GM10266 (cell line): ENCODE results near the gene ARHGEF6.

ENCODE experiments used
- DNase-seq: peaks from one replicate; pipeline ENCODE4 v3.0.0; 2012; ENCODE audit errors: extremely low spot score
- CTCF ChIP-seq: IDR thresholded peaks from 2 replicates; pipeline ENCODE4 v1.5.1; 2012; ENCODE audit warnings: mild to moderate bottlenecking, low read depth; ENCODE audit not compliant: control insufficient read depth, insufficient read depth; ENCODE audit errors: missing control alignments

ARHGEF6 gene

DNA sequence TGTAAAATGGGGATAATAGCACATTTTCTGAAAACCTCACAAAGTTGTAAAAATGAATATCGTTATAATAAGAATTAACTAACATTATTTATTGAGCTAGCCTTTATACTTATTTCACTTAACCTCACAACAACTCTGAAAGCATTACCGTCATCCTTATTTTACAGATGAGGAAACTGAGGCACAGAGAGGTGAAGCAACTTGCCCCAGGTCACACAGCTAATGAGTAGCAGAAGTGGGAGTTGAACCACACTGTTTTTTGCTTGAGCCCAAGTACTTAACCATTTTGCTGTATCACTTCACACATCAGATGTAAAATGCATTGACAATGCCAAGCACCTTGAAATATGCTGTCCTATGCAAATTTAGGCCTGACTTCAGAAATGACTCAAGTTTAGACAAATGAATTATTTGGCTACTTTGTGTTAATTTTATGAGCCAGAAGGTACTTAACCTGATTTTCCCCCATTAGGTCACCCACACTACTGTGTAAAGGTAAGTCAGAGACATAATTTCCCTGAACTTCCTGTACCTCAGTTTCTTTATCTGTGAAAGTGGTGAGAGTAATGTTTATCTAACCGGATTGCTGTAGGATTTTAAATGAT lies 109.6 kb downstream of the ARHGEF6 start:
- DNase-seq = no peak
- TF ChIP-seq CTCF = no peak

DNA sequence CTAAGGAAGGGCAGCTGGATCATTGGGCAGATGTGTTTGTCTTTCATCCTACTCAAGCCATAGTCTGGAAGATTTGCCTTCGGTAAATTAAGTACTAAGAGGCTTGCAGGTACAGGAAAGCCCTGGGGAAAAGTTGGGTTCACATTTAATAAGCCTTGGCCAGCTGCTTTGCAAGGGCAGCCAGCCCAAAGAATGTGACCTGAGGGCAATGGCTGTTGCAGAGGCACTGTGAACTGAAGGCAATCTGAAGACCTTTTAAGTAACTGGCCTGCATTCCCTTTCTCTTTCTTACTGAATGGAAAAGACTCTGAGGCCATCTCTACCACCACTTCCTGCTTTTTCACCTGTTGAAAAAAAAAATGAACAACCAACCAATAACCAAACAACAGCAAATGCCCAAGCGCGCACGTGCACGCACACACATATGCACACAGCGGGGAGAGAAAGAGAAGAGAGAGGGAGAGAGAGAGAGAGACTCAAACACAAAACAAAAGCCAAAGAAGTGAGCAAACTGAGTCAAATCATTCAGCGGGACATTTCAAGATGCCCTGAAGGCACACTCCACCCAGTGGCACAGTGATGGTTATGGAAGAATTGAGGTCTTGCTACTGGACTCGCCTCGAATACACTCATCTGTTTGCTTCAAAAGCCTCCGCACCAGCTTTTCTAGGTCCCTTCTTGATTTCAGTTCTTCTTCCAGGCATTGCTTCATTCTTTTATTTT lies 113.1 kb downstream of the ARHGEF6 start:
- DNase-seq = no peak
- TF ChIP-seq CTCF = no peak

DNA sequence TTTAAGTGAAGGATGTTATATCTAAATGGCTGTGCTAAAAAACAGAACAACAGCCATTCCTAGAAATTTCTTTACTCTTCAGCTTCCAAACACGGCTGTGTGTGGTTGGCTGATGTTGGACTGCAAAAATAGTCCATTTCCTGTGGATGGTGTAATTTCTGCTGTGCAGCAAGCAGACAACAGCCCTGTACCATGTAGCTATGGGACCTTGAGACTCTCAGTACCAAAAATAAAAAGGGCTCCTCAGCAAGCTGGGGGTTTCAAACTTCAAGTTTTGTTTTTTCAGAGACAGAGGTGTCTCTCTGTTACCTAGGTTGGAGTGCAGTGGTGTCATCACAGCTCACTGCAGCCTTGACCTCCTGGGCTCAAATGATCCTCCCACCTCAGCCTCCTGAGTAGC lies 114.6 kb downstream of the ARHGEF6 start:
- no peak for TF ChIP-seq CTCF
- no peak for DNase-seq

DNA sequence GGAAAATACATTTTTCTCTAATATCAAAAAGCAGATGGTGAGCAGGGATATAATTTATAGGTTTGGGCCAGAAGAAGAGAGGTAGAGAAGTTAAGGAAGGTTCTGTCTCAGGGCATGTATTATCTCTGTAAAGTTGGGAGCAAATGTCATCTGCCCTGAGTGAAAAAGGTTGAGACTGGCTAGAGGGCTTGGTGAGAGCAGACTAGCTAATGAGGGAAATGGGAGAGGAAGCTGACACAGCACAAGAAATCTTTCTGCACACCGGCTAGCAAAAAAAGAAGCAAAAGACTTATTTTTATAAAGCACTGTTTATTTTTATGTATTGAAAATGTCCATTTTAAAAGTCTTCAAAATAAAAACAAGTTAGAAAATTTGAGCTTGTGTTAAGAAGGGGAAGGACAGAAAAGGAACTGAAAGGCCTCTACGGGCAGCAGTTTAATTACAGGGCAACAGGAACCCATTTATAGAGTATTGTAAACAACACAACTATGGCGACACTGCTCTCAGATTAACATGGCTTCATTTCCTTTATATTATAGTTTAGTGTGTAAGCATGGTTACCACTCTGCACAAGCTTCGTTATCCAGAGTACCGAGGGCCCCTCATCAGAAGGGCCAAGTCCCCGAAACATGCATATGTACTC lies 115.4 kb downstream of the ARHGEF6 start:
- DNase-seq = no peak

DNA sequence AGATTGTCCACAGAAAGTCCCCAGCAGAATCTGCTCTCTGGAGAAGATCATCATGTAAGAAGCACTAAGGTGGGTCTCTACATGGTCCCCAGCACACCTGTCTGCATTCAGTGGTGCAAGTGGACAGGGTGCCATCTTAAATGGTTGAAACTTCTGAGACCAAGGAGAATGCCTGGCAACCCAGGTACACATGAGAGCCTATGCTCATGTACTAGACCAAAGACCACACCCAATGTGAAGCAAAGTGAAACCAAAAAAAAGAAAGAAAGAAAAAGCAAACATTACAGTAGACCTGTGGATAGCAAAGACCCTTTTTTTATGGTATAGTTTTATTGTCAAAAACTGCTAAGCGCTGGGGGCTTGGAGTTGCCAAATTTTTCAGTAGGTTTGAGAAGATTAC lies 117.8 kb downstream of the ARHGEF6 start:
- TF ChIP-seq CTCF = no peak
- DNase-seq = no peak

More for the DNA sequence above, 115.4 kb downstream of the ARHGEF6 start:
- TF ChIP-seq CTCF = no peak

DNA sequence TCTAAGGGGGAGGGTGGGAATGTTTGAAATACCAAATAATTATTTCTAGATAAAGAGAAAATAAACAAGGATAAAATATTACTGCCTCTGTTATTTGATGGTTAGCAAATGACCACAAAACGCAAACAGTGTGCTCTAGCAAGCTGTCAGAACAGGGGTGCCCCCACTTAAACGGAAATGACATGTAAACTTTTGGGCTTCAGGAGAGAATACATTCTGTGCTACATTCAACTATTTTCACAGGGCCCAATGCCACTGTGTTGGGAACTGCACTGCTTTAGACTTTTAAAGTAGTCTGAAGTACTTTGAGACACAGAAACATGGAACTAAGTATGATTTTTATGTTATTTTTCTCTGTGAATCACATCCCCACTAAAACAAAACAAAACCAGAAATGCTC lies 118.6 kb downstream of the ARHGEF6 start:
- no peak for DNase-seq
- no peak for TF ChIP-seq CTCF

DNA sequence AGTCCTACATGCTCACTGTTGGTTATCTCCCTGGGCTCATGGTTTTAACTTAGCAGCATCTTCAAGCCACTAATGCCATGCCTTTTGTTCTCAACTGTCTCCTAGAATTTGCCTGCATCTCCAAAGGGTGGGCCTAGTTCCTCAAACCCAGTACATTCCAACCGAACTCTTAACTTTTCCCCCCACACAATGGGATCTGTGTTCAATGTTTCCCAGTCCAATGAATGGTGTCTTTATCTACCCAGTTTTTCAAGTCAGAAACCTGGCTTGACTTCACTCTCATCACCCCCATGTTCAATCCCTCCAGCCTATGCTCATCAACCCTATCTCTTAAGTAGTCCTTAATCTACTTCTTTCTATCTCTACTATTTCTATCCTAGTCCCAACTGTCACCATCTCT lies 119.8 kb downstream of the ARHGEF6 start:
- no peak for DNase-seq
- TF ChIP-seq CTCF = no peak
